ENCODE measurements around the gene MPG. TPM values are rescaled to one million over a fixed set of nuclear protein-coding genes. Genes with fewer than 3 reads are reported as not detected.
A peak's percentile ranks its signal among the peaks of the same experiment; 100 is the strongest.

Gene MPG
- total and polyA plus RNA-seq, 2 of the 8 experiments (the other 6 are each of a cell fraction or from before 2014, with no cell fraction given), result 37.6 to 83.7 TPM

DNA sequence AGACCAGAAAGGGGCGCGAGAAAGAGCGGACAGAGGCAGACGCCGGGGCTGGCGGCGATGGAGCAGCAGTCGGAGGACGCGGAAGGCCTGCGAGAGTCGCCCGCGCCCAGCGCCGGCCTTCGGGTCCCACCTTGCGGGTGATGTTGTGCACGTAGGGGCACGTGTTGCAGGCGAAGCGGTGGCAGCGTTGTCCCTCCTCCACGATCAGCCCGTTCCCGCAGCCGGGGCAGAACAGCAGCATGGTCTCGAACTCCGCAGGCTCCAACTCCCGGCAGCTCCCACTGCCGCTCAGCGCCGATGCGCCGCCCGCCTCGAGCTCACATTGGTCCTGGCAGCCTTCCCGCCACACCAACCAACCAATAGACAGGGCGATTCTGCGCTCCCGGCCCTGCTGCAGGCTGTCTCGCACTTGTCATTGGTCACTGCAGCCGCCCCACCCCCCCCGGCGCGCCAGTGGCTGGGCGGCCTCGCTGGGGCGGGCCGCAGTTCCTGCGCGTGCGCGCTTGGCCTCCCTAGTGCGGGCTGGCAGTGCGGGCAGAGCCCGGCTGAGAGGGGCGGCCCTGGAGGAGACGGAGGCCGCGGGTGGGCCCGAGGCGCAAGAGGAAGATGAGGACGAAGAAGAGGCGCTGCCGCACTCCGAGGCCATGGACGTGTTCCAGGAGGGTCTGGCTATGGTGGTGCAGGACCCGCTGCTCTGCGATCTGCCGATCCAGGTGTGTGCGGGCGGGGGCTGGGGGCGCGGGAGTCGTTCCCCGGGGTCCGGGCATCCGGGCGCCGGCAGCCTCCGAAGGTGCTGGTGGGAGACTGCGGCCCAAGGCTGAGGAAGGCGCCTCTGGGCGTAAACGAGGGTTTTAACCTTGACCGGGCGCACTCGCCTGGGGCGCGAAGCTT is 24.4 kb upstream of the MPG start, which contains the start of the genes POLR3K and SNRNP25 (continued):
- peak; percentile 89 for TF ChIP-seq MAX (IDR thresholded peaks at IDR 0.05)

Measured in H1 (cell line).